ENCODE results near the gene CDK2AP2.

GRCh38 chr11:67463680-67464410 lies 44.1 kb downstream of the CDK2AP2 start:
- TF ChIP-seq, protein P1, sequence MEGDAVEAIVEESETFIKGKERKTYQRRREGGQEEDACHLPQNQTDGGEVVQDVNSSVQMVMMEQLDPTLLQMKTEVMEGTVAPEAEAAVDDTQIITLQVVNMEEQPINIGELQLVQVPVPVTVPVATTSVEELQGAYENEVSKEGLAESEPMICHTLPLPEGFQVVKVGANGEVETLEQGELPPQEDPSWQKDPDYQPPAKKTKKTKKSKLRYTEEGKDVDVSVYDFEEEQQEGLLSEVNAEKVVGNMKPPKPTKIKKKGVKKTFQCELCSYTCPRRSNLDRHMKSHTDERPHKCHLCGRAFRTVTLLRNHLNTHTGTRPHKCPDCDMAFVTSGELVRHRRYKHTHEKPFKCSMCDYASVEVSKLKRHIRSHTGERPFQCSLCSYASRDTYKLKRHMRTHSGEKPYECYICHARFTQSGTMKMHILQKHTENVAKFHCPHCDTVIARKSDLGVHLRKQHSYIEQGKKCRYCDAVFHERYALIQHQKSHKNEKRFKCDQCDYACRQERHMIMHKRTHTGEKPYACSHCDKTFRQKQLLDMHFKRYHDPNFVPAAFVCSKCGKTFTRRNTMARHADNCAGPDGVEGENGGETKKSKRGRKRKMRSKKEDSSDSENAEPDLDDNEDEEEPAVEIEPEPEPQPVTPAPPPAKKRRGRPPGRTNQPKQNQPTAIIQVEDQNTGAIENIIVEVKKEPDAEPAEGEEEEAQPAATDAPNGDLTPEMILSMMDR (IDR thresholded peaks at IDR 0.05) = no peak
- TF ChIP-seq POLR2A (IDR thresholded peaks at IDR 0.05) = no peak
